SU-DHL-6 (cell line): ENCODE measurements around the gene PTPRN2.

ENCODE experiments used
- CTCF ChIP-seq: fragments of 200-600 bp; sonication (generic); IDR thresholded peaks from one replicate; pipeline ENCODE4 v1.5.1; 2017; ENCODE audit warnings: antibody characterized with exemption, mild to moderate bottlenecking, low read length, moderate library complexity; ENCODE audit not compliant: insufficient read depth, poor library complexity, severe bottlenecking
- EZH2phosphoT487 ChIP-seq: fragments of 200-600 bp; sonication (generic), shearing (Covaris generic); conservative IDR thresholded peaks from 2 replicates; pipeline ENCODE4 v1.6.1; 2018; ENCODE audit warnings: mild to moderate bottlenecking, antibody characterized with exemption, low read length, moderate library complexity, mixed read lengths

GRCh38 chr7:158108646-158109293 lies 478.9 kb downstream of the PTPRN2 start:
- no peak for TF ChIP-seq CTCF
- TF ChIP-seq EZH2phosphoT487 = no peak
